Kidney (tissue), 14 donors: ENCODE data around the gene RHBDF2. TPM values are rescaled to one million over a fixed set of nuclear protein-coding genes. Genes with fewer than 3 reads are reported as not detected.
A peak's percentile ranks its signal among the peaks of the same experiment; 100 is the strongest.

Experiments used
- DNase-seq, 5 donors: peaks; one replicate each; pipeline ENCODE4 v3.0.0-alpha.2; 2013 to 2020
- FAIRE-seq: peaks from 2 replicates; lab custom pipeline; 2012; peaks lifted over from hg19 to GRCh38; lab: Jason Lieb, UNC
- H3K27ac ChIP-seq, 2 donors: one replicate each; pipeline ENCODE4 v1.7.0; 2013; ENCODE audit warnings: low read depth in 2 of 2, low read length in 2 of 2, inconsistent platforms in 1 of 2
- H3K27me3 ChIP-seq: one replicate; pipeline ENCODE4 v1.7.1; 2013; ENCODE audit warnings: low read length, inconsistent platforms; ENCODE audit not compliant: control insufficient read depth, insufficient read depth
- H3K36me3 ChIP-seq, 3 donors: one replicate each; pipeline versions ENCODE4 v1.7.0 to v1.7.1; 2013; ENCODE audit warnings: low read length in 3 of 3, control low read depth in 1 of 3, inconsistent platforms in 1 of 3; ENCODE audit not compliant: insufficient read depth in 3 of 3, control insufficient read depth in 2 of 3
- H3K4me1 ChIP-seq, 3 donors: one replicate each; pipeline versions ENCODE4 v1.7.0 to v1.7.1; 2013; ENCODE audit warnings: low read length in 3 of 3, inconsistent platforms in 1 of 3, low read depth in 1 of 3; ENCODE audit not compliant: control insufficient read depth in 2 of 3, insufficient read depth in 2 of 3
- H3K4me3 ChIP-seq, 3 donors: one replicate each; pipeline versions ENCODE4 v1.7.0 to v1.8.1; 2013; ENCODE audit warnings: low read length in 3 of 3, control low read depth in 1 of 3, inconsistent platforms in 1 of 3
- H3K9ac ChIP-seq, 3 donors: one replicate each; pipeline versions ENCODE4 v1.7.0 to v1.7.1; 2013; ENCODE audit warnings: low read length in 3 of 3, control low read depth in 1 of 3, inconsistent platforms in 1 of 3
- H3K9me3 ChIP-seq, 3 donors: one replicate each; pipeline versions ENCODE4 v1.7.0 to v1.7.1; 2013; ENCODE audit warnings: low read length in 3 of 3, control low read depth in 1 of 3, inconsistent platforms in 1 of 3; ENCODE audit not compliant: control insufficient read depth in 2 of 3, insufficient read depth in 1 of 3
- CTCF ChIP-seq: IDR thresholded peaks from 3 replicates; pipeline ENCODE4 v1.5.1; 2012; ENCODE audit warnings: mild to moderate bottlenecking, moderate library complexity, borderline replicate concordance; ENCODE audit not compliant: insufficient read depth; ENCODE audit errors: extremely low read depth
- intact Hi-C: fragments of 100-400 bp; cut with DNase I; formaldehyde crosslinking; loops from one replicate; pipeline ENCODE4 v1.11.1; 2022
- polyA plus RNA-seq: library from polyadenylated mRNA; stranded (reverse); fragments of 350-450 nt; fragmentation: Illumina TruSeq; extraction: RNeasy Lipid Tissue Mini Kit (QIAGEN cat#74804); gene quantifications from one replicate; pipeline ENCODE4 v1.2.3, GENCODE V29; 2014; ENCODE audit warnings: low read depth, low replicate concordance; ENCODE audit not compliant: insufficient read depth
- total RNA-seq: library from RNA; stranded (reverse); fragmentation: NEBNext Ultra II Directional; extraction: Animal tissue kit (Norgen Biotek cat#: 25700); gene quantifications from one replicate; pipeline ENCODE4 v1.2.1, GENCODE V29; 2021
- donor health status: control.
- donor health status: control.
- donor health status: control.
- donor health status: control.
- donor health status: control.
- donor health status: DM: yes; HTN: yes; CAD: no.
- donor health status: Normal renal cell carcinoma (clear cell type).

Gene RHBDF2
- total and polyA plus RNA-seq, 2 donors from 2014 or later: 6.8 to 58.6 TPM

GRCh38 chr17:76502341-76503211 is 1.4 kb upstream of the RHBDF2 start:
- Histone ChIP-seq H3K9ac (no peak overlapping the region), H3K9me3 (no peaks in the 10 kb centered on the region), H3K36me3 (no peaks in the 10 kb centered on the region), H3K4me3 (no peak overlapping the region), H3K27me3 (no peaks in the 10 kb centered on the region), H3K27ac (no peak overlapping the region), H3K4me1 (peaks cover 0 to 35% (median 19%) of the 10 kb centered on the region in 3 donors)
- DNase-seq (no peak), FAIRE-seq (no peak)
- intact Hi-C loops: no loop called here
- TF ChIP-seq CTCF: no peak

GRCh38 chr17:76501827-76502307 is 644 bp upstream of the RHBDF2 start:
- DNase-seq (no peak), FAIRE-seq (no peak)
- H3K27me3 ChIP-seq: no peaks in the 10 kb centered on the region
- TF ChIP-seq CTCF: no peak
- peaks cover 0 to 39% (median 20%) of the 10 kb centered on the region in 3 donors for H3K4me1 ChIP-seq
- H3K4me3 ChIP-seq: peak overlapping the region; percentile 49 to 71 (median 54)
- no peaks in the 10 kb centered on the region for H3K36me3 ChIP-seq
- H3K9ac ChIP-seq: peak overlapping the region in 2 of 3 donors; percentile 46 to 49
- intact Hi-C loops: no loop called here
- peak overlapping the region; percentile 74 to 83 for H3K27ac ChIP-seq
- no peaks in the 10 kb centered on the region for H3K9me3 ChIP-seq

DNA sequence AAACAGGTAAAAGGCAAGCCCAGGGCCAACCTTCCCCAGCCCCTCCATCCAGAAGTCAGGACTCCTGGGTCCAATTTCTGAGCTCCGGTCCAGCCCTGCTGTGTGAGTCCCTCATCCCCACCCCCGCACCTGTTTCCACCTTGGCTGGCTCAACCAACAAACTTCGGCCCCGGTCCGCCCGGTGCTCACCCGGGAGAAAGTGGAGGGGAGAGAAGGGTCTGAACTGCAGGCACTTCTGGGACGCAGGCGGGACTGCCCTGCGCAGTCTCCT is 541 bp downstream of the RHBDF2 start:
- DNase-seq: no peak
- no peaks in the 10 kb centered on the region for H3K27me3 ChIP-seq
- no peak for TF ChIP-seq CTCF
- H3K36me3 ChIP-seq: no peaks in the 10 kb centered on the region
- peaks cover 0 to 37% (median 20%) of the 10 kb centered on the region in 3 donors for H3K4me1 ChIP-seq
- H3K9me3 ChIP-seq: no peaks in the 10 kb centered on the region
- peak overlapping the region; percentile 26 to 71 (median 28) for H3K4me3 ChIP-seq
- intact Hi-C loops: no loop called here
- peak overlapping the region; percentile 76 to 83 for H3K27ac ChIP-seq
- H3K9ac ChIP-seq: peak overlapping the region in 2 of 3 donors; percentile 67 to 73
- no peak for FAIRE-seq
